ENCODE results near the gene GALNTL6. TPM values are rescaled to one million over a fixed set of nuclear protein-coding genes. Genes with fewer than 3 reads are reported as not detected.

The GALNTL6 gene
- total RNA-seq, 1 donor from 2014 or later: 0.61 TPM

- Mint-ChIP-seq H3K36me3 (ENCODE audit: low read depth, unreplicated experiment) (no peaks in the 10 kb centered on the region), H3K4me3 (ENCODE audit: unreplicated experiment) (no peak overlapping the region), H3K9me3 (ENCODE audit: unreplicated experiment) (no peaks in the 10 kb centered on the region), H3K27me3 (ENCODE audit: low read depth, unreplicated experiment) (no peaks in the 10 kb centered on the region), H3K4me1 (ENCODE audit: low read depth, unreplicated experiment) (no peaks in the 10 kb centered on the region), H3K27ac (ENCODE audit: unreplicated experiment) (no peak overlapping the region)
- H2AFZ ChIP-seq (ENCODE audit: low read depth, low read length): no peak overlapping the region
- no peak overlapping the region for H3K9ac ChIP-seq (ENCODE audit: low read length)
- H3K4me3 ChIP-seq (ENCODE audit: insufficient read depth, low read depth, low read length): no peak overlapping the region
- no peaks in the 10 kb centered on the region for H3K4me1 ChIP-seq (ENCODE audit: insufficient read depth, low read length)
- no peaks in the 10 kb centered on the region for H3K79me2 ChIP-seq (ENCODE audit: insufficient read depth, low read length)
- H3K36me3 ChIP-seq (ENCODE audit: insufficient read depth, low read length): no peaks in the 10 kb centered on the region
- no peak overlapping the region for H3K4me2 ChIP-seq (ENCODE audit: low read length)
- no peaks in the 10 kb centered on the region for H4K20me1 ChIP-seq (ENCODE audit: insufficient read depth, low read length)
- no peak for TF ChIP-seq CTCF (IDR thresholded peaks at IDR 0.05; ENCODE audit: insufficient read depth, low read depth, low read length)
- TF ChIP-seq EZH2 (IDR thresholded peaks at IDR 0.05; ENCODE audit: insufficient read depth, low read length): no peak
- H3K27ac ChIP-seq (ENCODE audit: low read depth, low read length): no peak overlapping the region
- FAIRE-seq (no peak), DNase-seq (ENCODE audit: low read depth) (no peak)
- H3K9me3 ChIP-seq (ENCODE audit: insufficient read depth, low read depth, low read length): no peaks in the 10 kb centered on the region
- H3K27me3 ChIP-seq (ENCODE audit: insufficient read depth, low read length): no peaks in the 10 kb centered on the region
Observed at GRCh38 chr4:172845281-172845680, 1032.1 kb downstream of the GALNTL6 start.

- FAIRE-seq (no peak), DNase-seq (ENCODE audit: low read depth) (peak; percentile 89)
- Mint-ChIP-seq H3K9me3 (ENCODE audit: unreplicated experiment) (no peaks in the 10 kb centered on the region), H3K4me3 (ENCODE audit: unreplicated experiment) (no peak overlapping the region), H3K27ac (ENCODE audit: unreplicated experiment) (no peak overlapping the region), H3K27me3 (ENCODE audit: low read depth, unreplicated experiment) (no peaks in the 10 kb centered on the region), H3K36me3 (ENCODE audit: low read depth, unreplicated experiment) (no peaks in the 10 kb centered on the region), H3K4me1 (ENCODE audit: low read depth, unreplicated experiment) (peaks cover 2% of the 10 kb centered on the region)
- Histone ChIP-seq H3K27ac (ENCODE audit: low read depth, low read length) (peak overlapping the region; percentile 17), H3K4me2 (ENCODE audit: low read length) (peak overlapping the region; percentile 47), H3K9me3 (ENCODE audit: insufficient read depth, low read depth, low read length) (no peaks in the 10 kb centered on the region), H3K36me3 (ENCODE audit: insufficient read depth, low read length) (no peaks in the 10 kb centered on the region), H3K79me2 (ENCODE audit: insufficient read depth, low read length) (no peaks in the 10 kb centered on the region), H3K4me3 (ENCODE audit: insufficient read depth, low read depth, low read length) (no peak overlapping the region), H4K20me1 (ENCODE audit: insufficient read depth, low read length) (no peaks in the 10 kb centered on the region), H2AFZ (ENCODE audit: low read depth, low read length) (no peak overlapping the region), H3K9ac (ENCODE audit: low read length) (no peak overlapping the region), H3K4me1 (ENCODE audit: insufficient read depth, low read length) (peaks cover 10% of the 10 kb centered on the region), H3K27me3 (ENCODE audit: insufficient read depth, low read length) (no peaks in the 10 kb centered on the region)
- no peak for TF ChIP-seq EZH2 (IDR thresholded peaks at IDR 0.05; ENCODE audit: insufficient read depth, low read length)
- TF ChIP-seq CTCF (IDR thresholded peaks at IDR 0.05; ENCODE audit: insufficient read depth, low read depth, low read length): no peak
Observed at GRCh38 chr4:172850838-172851237, 1037.6 kb downstream of the GALNTL6 start.

DNA sequence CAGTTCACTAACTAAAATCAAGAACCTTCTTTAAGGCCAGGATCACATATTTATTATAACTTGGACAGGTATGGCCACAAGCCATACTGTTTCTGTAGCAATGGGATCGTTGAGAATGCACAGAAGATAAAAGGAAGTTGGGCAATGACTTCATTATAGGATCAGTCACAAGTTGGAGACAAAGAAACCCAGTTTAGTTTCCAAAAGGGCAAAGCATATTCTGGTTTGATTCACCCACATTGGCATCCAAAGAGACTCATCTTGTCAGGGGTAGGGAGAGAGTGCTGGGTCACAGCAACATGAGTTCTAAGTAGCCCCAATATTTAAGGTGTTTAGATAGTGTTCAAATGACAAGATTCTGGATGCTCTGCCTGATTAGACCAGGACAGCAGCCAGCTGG is 1038.3 kb downstream of the GALNTL6 start:
- Histone ChIP-seq H4K20me1 (ENCODE audit: insufficient read depth, low read length) (no peaks in the 10 kb centered on the region), H3K27ac (ENCODE audit: low read depth, low read length) (no peak overlapping the region), H2AFZ (ENCODE audit: low read depth, low read length) (no peak overlapping the region), H3K27me3 (ENCODE audit: insufficient read depth, low read length) (no peaks in the 10 kb centered on the region), H3K9me3 (ENCODE audit: insufficient read depth, low read depth, low read length) (no peaks in the 10 kb centered on the region), H3K36me3 (ENCODE audit: insufficient read depth, low read length) (no peaks in the 10 kb centered on the region), H3K4me3 (ENCODE audit: insufficient read depth, low read depth, low read length) (no peak overlapping the region), H3K4me2 (ENCODE audit: low read length) (no peak overlapping the region), H3K4me1 (ENCODE audit: insufficient read depth, low read length) (peaks cover 10% of the 10 kb centered on the region), H3K79me2 (ENCODE audit: insufficient read depth, low read length) (no peaks in the 10 kb centered on the region), H3K9ac (ENCODE audit: low read length) (no peak overlapping the region)
- peak; percentile 3 for DNase-seq (ENCODE audit: low read depth)
- TF ChIP-seq CTCF (IDR thresholded peaks at IDR 0.05; ENCODE audit: insufficient read depth, low read depth, low read length) (no peak), EZH2 (IDR thresholded peaks at IDR 0.05; ENCODE audit: insufficient read depth, low read length) (no peak)
- Mint-ChIP-seq H3K36me3 (ENCODE audit: low read depth, unreplicated experiment) (no peaks in the 10 kb centered on the region), H3K27ac (ENCODE audit: unreplicated experiment) (no peak overlapping the region), H3K27me3 (ENCODE audit: low read depth, unreplicated experiment) (no peaks in the 10 kb centered on the region), H3K4me3 (ENCODE audit: unreplicated experiment) (no peak overlapping the region), H3K9me3 (ENCODE audit: unreplicated experiment) (no peaks in the 10 kb centered on the region), H3K4me1 (ENCODE audit: low read depth, unreplicated experiment) (peaks cover 2% of the 10 kb centered on the region)
- FAIRE-seq: no peak
